SJSA1 (cell line): ENCODE measurements around the gene HECTD1. TPM values are rescaled to one million over a fixed set of nuclear protein-coding genes. Genes with fewer than 3 reads are reported as not detected.
"Not testable (repeated sequence)": the region's sequence is repeated elsewhere in the genome, so short reads cannot be mapped to it uniquely, and the experiment has no call there.

Source experiments
- DNase-seq, 2 experiments: peaks; one replicate each; pipeline ENCODE4 v3.0.0-alpha.2; 2015 to 2020; ENCODE audit warnings: low spot score in 2 of 2, low read depth in 1 of 2
- H3K27ac ChIP-seq: fragments of 250-450 bp; sonication (Bioruptor Pico); 2 replicates; pipeline ENCODE4 v1.5.1; 2020; ENCODE audit warnings: mild to moderate bottlenecking, moderate library complexity
- H3K27me3 ChIP-seq: fragments of 250-450 bp; sonication (Bioruptor Pico); replicated peaks from 2 replicates; pipeline ENCODE4 v1.5.1; 2020; ENCODE audit warnings: mild to moderate bottlenecking, moderate library complexity
- H3K36me3 ChIP-seq: fragments of 250-450 bp; sonication (Bioruptor Pico); 2 replicates; pipeline ENCODE4 v1.5.1; 2020; ENCODE audit warnings: mild to moderate bottlenecking
- H3K4me1 ChIP-seq: fragments of 250-450 bp; sonication (Bioruptor Pico); replicated peaks from 2 replicates; pipeline ENCODE4 v1.6.1; 2021; ENCODE audit warnings: mild to moderate bottlenecking
- H3K4me3 ChIP-seq: fragments of 250-450 bp; sonication (Bioruptor Pico); 2 replicates; pipeline ENCODE4 v1.5.1; 2020; ENCODE audit warnings: mild to moderate bottlenecking
- H3K9me3 ChIP-seq: fragments of 250-450 bp; sonication (Bioruptor Pico); replicated peaks from 2 replicates; pipeline ENCODE4 v1.5.1; 2020; ENCODE audit warnings: mild to moderate bottlenecking
- total RNA-seq: library from RNA; depleted of rRNA; stranded (reverse); fragments of >200 nt; shearing (Covaris generic); gene quantifications from 2 replicates; pipeline ENCODE4 v1.2.3, GENCODE V29; 2014

Gene HECTD1
- total RNA-seq, 1 experiment from 2014 or later = 140 TPM

- no peak overlapping the region for H3K27ac ChIP-seq
- peaks cover 40% of the 10 kb centered on the region for H3K36me3 ChIP-seq
- no peaks in the 10 kb centered on the region for H3K9me3 ChIP-seq
- H3K27me3 ChIP-seq = no peaks in the 10 kb centered on the region
- peak; percentile 17 to 46 for DNase-seq
- H3K4me1 ChIP-seq = 0 out of 2 replicates have a peak, but pooled peaks cover 3% of the 10 kb centered on the region
- no peak overlapping the region for H3K4me3 ChIP-seq
Measured at GRCh38 chr14:31096255-31096654, 111.3 kb downstream of the HECTD1 start.

GRCh38 chr14:31095817-31096216 is 111.8 kb downstream of the HECTD1 start:
- DNase-seq, H3K4me3 ChIP-seq, H3K4me1 ChIP-seq, H3K27me3 ChIP-seq, H3K9me3 ChIP-seq, H3K27ac ChIP-seq: not testable (repeated sequence)
- H3K36me3 ChIP-seq = peaks cover 36% of the 10 kb centered on the region

GRCh38 chr14:31093884-31094839 is 113.4 kb downstream of the HECTD1 start:
- H3K27ac ChIP-seq, H3K27me3 ChIP-seq, H3K4me1 ChIP-seq, H3K9me3 ChIP-seq, H3K4me3 ChIP-seq, DNase-seq: not testable (repeated sequence)
- peaks cover 19% of the 10 kb centered on the region for H3K36me3 ChIP-seq

- Histone ChIP-seq H3K9me3 (no peaks in the 10 kb centered on the region), H3K4me1 (peaks cover 7% of the 10 kb centered on the region), H3K27ac (no peak overlapping the region), H3K36me3 (peaks cover 5% of the 10 kb centered on the region; the same call in 1 of the 2 replicates), H3K27me3 (no peaks in the 10 kb centered on the region), H3K4me3 (no peak overlapping the region)
- no peak for DNase-seq
Measured at GRCh38 chr14:31092160-31092708, 115.4 kb downstream of the HECTD1 start.

GRCh38 chr14:31090883-31091764 is 116.5 kb downstream of the HECTD1 start:
- Histone ChIP-seq H3K4me3 (no peak overlapping the region), H3K9me3 (no peaks in the 10 kb centered on the region), H3K4me1 (peaks cover 5% of the 10 kb centered on the region)

GRCh38 chr14:31086466-31086865 is 121.1 kb downstream of the HECTD1 start:
- H3K27ac ChIP-seq = not testable (repeated sequence)

More at GRCh38 chr14:31090883-31091764, 116.5 kb downstream of the HECTD1 start:
- no peak for DNase-seq
- H3K27ac ChIP-seq = no peak overlapping the region
- H3K36me3 ChIP-seq = no peaks in the 10 kb centered on the region
- H3K27me3 ChIP-seq = no peaks in the 10 kb centered on the region

GRCh38 chr14:31085027-31085426 is 122.6 kb downstream of the HECTD1 start:
- no peak for DNase-seq
- Histone ChIP-seq H3K4me1 (no peaks in the 10 kb centered on the region), H3K36me3 (no peaks in the 10 kb centered on the region), H3K27ac (no peak overlapping the region), H3K9me3 (no peaks in the 10 kb centered on the region), H3K4me3 (no peak overlapping the region), H3K27me3 (no peaks in the 10 kb centered on the region)

More at GRCh38 chr14:31086466-31086865, 121.1 kb downstream of the HECTD1 start:
- H3K4me3 ChIP-seq, H3K36me3 ChIP-seq, H3K4me1 ChIP-seq, H3K27me3 ChIP-seq, DNase-seq, H3K9me3 ChIP-seq: not testable (repeated sequence)

GRCh38 chr14:31084385-31084784 is 123.2 kb downstream of the HECTD1 start:
- Histone ChIP-seq H3K4me3 (no peak overlapping the region), H3K36me3 (no peaks in the 10 kb centered on the region), H3K4me1 (no peaks in the 10 kb centered on the region), H3K9me3 (no peaks in the 10 kb centered on the region), H3K27me3 (no peaks in the 10 kb centered on the region), H3K27ac (no peak overlapping the region)
- DNase-seq = no peak

GRCh38 chr14:31083781-31084180 is 123.8 kb downstream of the HECTD1 start:
- Histone ChIP-seq H3K4me1 (no peaks in the 10 kb centered on the region), H3K4me3 (no peak overlapping the region), H3K9me3 (no peaks in the 10 kb centered on the region)

GRCh38 chr14:31080484-31080883 is 127.1 kb downstream of the HECTD1 start:
- Histone ChIP-seq H3K4me3 (no peak overlapping the region), H3K27me3 (no peaks in the 10 kb centered on the region), H3K27ac (no peak overlapping the region), H3K4me1 (no peaks in the 10 kb centered on the region), H3K36me3 (no peaks in the 10 kb centered on the region), H3K9me3 (no peaks in the 10 kb centered on the region)
- DNase-seq = no peak

More at GRCh38 chr14:31083781-31084180, 123.8 kb downstream of the HECTD1 start:
- no peak for DNase-seq
- no peaks in the 10 kb centered on the region for H3K27me3 ChIP-seq
- H3K36me3 ChIP-seq = no peaks in the 10 kb centered on the region
- no peak overlapping the region for H3K27ac ChIP-seq

- no peaks in the 10 kb centered on the region for H3K36me3 ChIP-seq
- no peak for DNase-seq
- no peaks in the 10 kb centered on the region for H3K4me1 ChIP-seq
- H3K27me3 ChIP-seq = no peaks in the 10 kb centered on the region
- H3K9me3 ChIP-seq = no peaks in the 10 kb centered on the region
- no peak overlapping the region for H3K27ac ChIP-seq
- no peak overlapping the region for H3K4me3 ChIP-seq
Measured at GRCh38 chr14:31080056-31080455, 127.5 kb downstream of the HECTD1 start.

GRCh38 chr14:31078766-31079165 is 128.8 kb downstream of the HECTD1 start:
- no peak for DNase-seq
- Histone ChIP-seq H3K4me1 (no peaks in the 10 kb centered on the region), H3K4me3 (no peak overlapping the region), H3K27ac (no peak overlapping the region), H3K9me3 (no peaks in the 10 kb centered on the region), H3K36me3 (no peaks in the 10 kb centered on the region), H3K27me3 (no peaks in the 10 kb centered on the region)

GRCh38 chr14:31075144-31075543 is 132.4 kb downstream of the HECTD1 start:
- no peaks in the 10 kb centered on the region for H3K27me3 ChIP-seq
- H3K36me3 ChIP-seq = no peaks in the 10 kb centered on the region
- H3K4me3 ChIP-seq = no peak overlapping the region
- no peak for DNase-seq
- H3K4me1 ChIP-seq = peaks cover 10% of the 10 kb centered on the region
- H3K27ac ChIP-seq = no peak overlapping the region
- H3K9me3 ChIP-seq = no peaks in the 10 kb centered on the region
